Measurements from ENCODE around the gene ZFHX3.
A peak's percentile ranks its signal among the peaks of the same experiment; 100 is the strongest.

Gene ZFHX3

GRCh38 chr16:73059779-73060615 lies 12.1 kb upstream of the ZFHX3 start:
- Histone ChIP-seq H3K36me3 (no peaks in the 10 kb centered on the region), H3K4me1 (peaks cover 0 to 27% (median 19%) of the 10 kb centered on the region in 4 donors), H3K27me3 (no peaks in the 10 kb centered on the region), H3K4me3 (peak overlapping the region; percentile 84 to 88), H3K9me3 (no peaks in the 10 kb centered on the region), H3K27ac (peak overlapping the region; percentile 99)
- intact Hi-C loops (cut with DNase I; ENCODE audit: low total_unique reads), result loop anchor here (10.0 kb wide), 2 partner anchors 115 to 275 kb away; no protein-coding TSS in a partner anchor
- no peak for TF ChIP-seq CTCF (IDR thresholded peaks at IDR 0.05)
- DNase-seq, result peak in 1 of 2 donors; percentile 61

GRCh38 chr16:73058616-73059409 lies 10.9 kb upstream of the ZFHX3 start:
- no peak for TF ChIP-seq CTCF (IDR thresholded peaks at IDR 0.05)
- peak overlapping the region; percentile 84 to 88 for H3K4me3 ChIP-seq
- H3K4me1 ChIP-seq, result peaks cover 0 to 32% (median 24%) of the 10 kb centered on the region in 4 donors
- no peaks in the 10 kb centered on the region for H3K36me3 ChIP-seq
- DNase-seq, result peak; percentile 25 to 72
- peak overlapping the region; percentile 99 for H3K27ac ChIP-seq
- no peaks in the 10 kb centered on the region for H3K9me3 ChIP-seq
- intact Hi-C loops (cut with DNase I; ENCODE audit: low total_unique reads), result loop anchor here (10.0 kb wide), 1 partner anchor 114 kb away; no protein-coding TSS in a partner anchor
- H3K27me3 ChIP-seq, result no peaks in the 10 kb centered on the region

- no peaks in the 10 kb centered on the region for H3K36me3 ChIP-seq
- TF ChIP-seq CTCF (IDR thresholded peaks at IDR 0.05), result no peak
- H3K4me1 ChIP-seq, result peaks cover 0 to 32% (median 24%) of the 10 kb centered on the region in 4 donors
- intact Hi-C loops (cut with DNase I; ENCODE audit: low total_unique reads), result loop anchor here (10.0 kb wide), 1 partner anchor 113 kb away; no protein-coding TSS in a partner anchor
- peak overlapping the region; percentile 84 to 88 for H3K4me3 ChIP-seq
- H3K27me3 ChIP-seq, result no peaks in the 10 kb centered on the region
- peak overlapping the region; percentile 99 for H3K27ac ChIP-seq
- H3K9me3 ChIP-seq, result no peaks in the 10 kb centered on the region
- DNase-seq, result peak in 1 of 2 donors; percentile 21
Observed at GRCh38 chr16:73058221-73058615, 10.3 kb upstream of the ZFHX3 start.

GRCh38 chr16:73057291-73058210 lies 9.6 kb upstream of the ZFHX3 start:
- Histone ChIP-seq H3K36me3 (no peaks in the 10 kb centered on the region), H3K4me1 (peaks cover 0 to 34% (median 26%) of the 10 kb centered on the region in 4 donors), H3K27me3 (no peaks in the 10 kb centered on the region), H3K4me3 (peak overlapping the region; percentile 84 to 88), H3K27ac (peak overlapping the region; percentile 99), H3K9me3 (no peaks in the 10 kb centered on the region)
- DNase-seq, result peak in 1 of 2 donors; percentile 67
- no peak for TF ChIP-seq CTCF (IDR thresholded peaks at IDR 0.05)
- intact Hi-C loops (cut with DNase I; ENCODE audit: low total_unique reads), result loop anchor here (10.0 kb wide), 1 partner anchor 113 kb away; no protein-coding TSS in a partner anchor

- intact Hi-C loops (cut with DNase I; ENCODE audit: low total_unique reads), result loop anchor here (10.0 kb wide), 1 partner anchor 112 kb away; no protein-coding TSS in a partner anchor
- Histone ChIP-seq H3K27ac (peak overlapping the region; percentile 99), H3K27me3 (no peaks in the 10 kb centered on the region), H3K36me3 (no peaks in the 10 kb centered on the region), H3K4me1 (peaks cover 0 to 41% (median 29%) of the 10 kb centered on the region in 4 donors), H3K4me3 (peak overlapping the region; percentile 84 to 88), H3K9me3 (no peaks in the 10 kb centered on the region)
- DNase-seq, result no peak
- TF ChIP-seq CTCF (IDR thresholded peaks at IDR 0.05), result no peak
Observed at GRCh38 chr16:73056921-73057290, 9.0 kb upstream of the ZFHX3 start.
